HEK293 (cell line): Measurements from ENCODE around the gene ATP8A2.

Experiments
- CTCF ChIA-PET: fragments of 350-600 bp; formaldehyde crosslinking; extraction: SDS; loops from one replicate; lab custom pipeline; 2021; ENCODE audit warnings: antibody characterized with exemption; lab: Yijun Ruan, JAX
- POLR2A ChIA-PET: fragments of 300-600 bp; formaldehyde crosslinking; extraction: SDS; loops from one replicate; lab custom pipeline; 2020; ENCODE audit warnings: antibody characterized with exemption, inconsistent platforms; lab: Yijun Ruan, JAX
- H3K27ac ChIP-seq: fragments of 200-500 bp; sonication (Bioruptor generic); 2 replicates; pipeline ENCODE4 v1.5.1; 2014; ENCODE audit warnings: low read depth, low read length, control low read depth, inconsistent platforms; ENCODE audit errors: extremely low read depth
- H3K36me3 ChIP-seq, 2 experiments: fragments of 200-500 bp in 1 of 2; sonication (Bioruptor generic) in 1 of 2; 1 replicate in 1 of 2; 2 replicates in 1 of 2; pipeline ENCODE4 v1.5.1; 2014 to 2017; ENCODE audit warnings: inconsistent platforms in 2 of 2, low read length in 2 of 2; ENCODE audit not compliant: control insufficient read depth in 2 of 2, insufficient read depth in 1 of 2
- H3K4me1 ChIP-seq: fragments of 200-500 bp; sonication (Bioruptor generic); 2 replicates; pipeline ENCODE4 v1.5.1; 2014; ENCODE audit warnings: mild to moderate bottlenecking, low read length, inconsistent platforms; ENCODE audit not compliant: control insufficient read depth, insufficient read depth
- H3K4me3 ChIP-seq: 2 replicates; pipeline ENCODE4 v1.5.1; 2011; ENCODE audit warnings: low read depth, mild to moderate bottlenecking, control low read depth, low read length, moderate library complexity
- H3K9me3 ChIP-seq: fragments of 200-500 bp; sonication (Bioruptor generic); 2 replicates; pipeline ENCODE4 v1.5.1; 2014; ENCODE audit warnings: low read depth, low read length, inconsistent platforms; ENCODE audit not compliant: control insufficient read depth, insufficient read depth
- GLIS1 ChIP-seq: fragments of 450-650 bp; formaldehyde crosslinking; IDR thresholded peaks from 2 replicates; pipeline ENCODE4 v1.5.1; 2016; ENCODE audit warnings: missing biosample characterization, missing genetic modification characterization
- HOXA7 ChIP-seq: sonication (generic); formaldehyde crosslinking; IDR thresholded peaks from 2 replicates; pipeline ENCODE4 v1.8.1; 2022; ENCODE audit warnings: missing genetic modification reagents, borderline replicate concordance
- IKZF3 ChIP-seq: fragments of 450-650 bp; IDR thresholded peaks from 2 replicates; pipeline ENCODE4 v1.5.0; 2018; ENCODE audit warnings: missing biosample characterization, mild to moderate bottlenecking, missing genetic modification characterization, moderate library complexity
- KLF1 ChIP-seq: fragments of 450-650 bp; formaldehyde crosslinking; IDR thresholded peaks from 2 replicates; pipeline ENCODE4 v1.5.1; 2016; ENCODE audit warnings: missing biosample characterization, missing genetic modification characterization
- MYNN ChIP-seq: fragments of 450-650 bp; formaldehyde crosslinking; IDR thresholded peaks from 2 replicates; pipeline ENCODE4 v1.5.1; 2016; ENCODE audit warnings: missing biosample characterization, missing genetic modification characterization, borderline replicate concordance
- SP7 ChIP-seq: fragments of 450-650 bp; formaldehyde crosslinking; IDR thresholded peaks from 2 replicates; pipeline ENCODE4 v1.5.1; 2016; ENCODE audit warnings: missing biosample characterization, missing genetic modification characterization
- TCF7L2 ChIP-seq: IDR thresholded peaks from 2 replicates; pipeline ENCODE4 v1.6.1; 2011; ENCODE audit warnings: low read depth, mild to moderate bottlenecking, inconsistent platforms, low read length, moderate library complexity, borderline replicate concordance
- WT1 ChIP-seq: fragments of 450-650 bp; formaldehyde crosslinking; IDR thresholded peaks from 2 replicates; pipeline ENCODE4 v1.5.1; 2016; ENCODE audit warnings: missing biosample characterization, missing genetic modification characterization
- ZBTB17 ChIP-seq: fragments of 450-650 bp; formaldehyde crosslinking; IDR thresholded peaks from 2 replicates; pipeline ENCODE4 v1.5.1; 2016; ENCODE audit warnings: missing biosample characterization, missing genetic modification characterization
- ZBTB20 ChIP-seq: fragments of 450-650 bp; formaldehyde crosslinking; IDR thresholded peaks from 2 replicates; pipeline ENCODE4 v1.5.1; 2016; ENCODE audit warnings: missing biosample characterization, missing genetic modification characterization
- ZEB2 ChIP-seq: fragments of 450-650 bp; formaldehyde crosslinking; IDR thresholded peaks from 2 replicates; pipeline ENCODE4 v1.5.1; 2016; ENCODE audit warnings: missing biosample characterization, missing genetic modification characterization
- ZNF132 ChIP-seq: fragments of 450-650 bp; formaldehyde crosslinking; IDR thresholded peaks from 2 replicates; pipeline ENCODE4 v1.5.1; 2017; ENCODE audit warnings: missing biosample characterization, missing genetic modification characterization, borderline replicate concordance
- ZNF155 ChIP-seq: fragments of 450-650 bp; formaldehyde crosslinking; IDR thresholded peaks from 2 replicates; pipeline ENCODE4 v1.5.1; 2016; ENCODE audit warnings: missing biosample characterization, missing genetic modification characterization
- ZNF157 ChIP-seq: fragments of 450-650 bp; formaldehyde crosslinking; IDR thresholded peaks from 2 replicates; pipeline ENCODE4 v1.5.1; 2016; ENCODE audit warnings: missing biosample characterization, missing genetic modification characterization
- ZNF174 ChIP-seq: fragments of 450-650 bp; formaldehyde crosslinking; IDR thresholded peaks from 2 replicates; pipeline ENCODE4 v1.5.0; 2017; ENCODE audit warnings: missing biosample characterization, mild to moderate bottlenecking, missing genetic modification characterization
- ZNF530 ChIP-seq: fragments of 450-650 bp; formaldehyde crosslinking; IDR thresholded peaks from 2 replicates; pipeline ENCODE4 v1.5.1; 2016; ENCODE audit warnings: low read depth, missing biosample characterization, missing genetic modification characterization
- ZNF623 ChIP-seq: fragments of 450-650 bp; formaldehyde crosslinking; IDR thresholded peaks from 2 replicates; pipeline ENCODE4 v1.5.1; 2016; ENCODE audit warnings: missing biosample characterization, missing genetic modification characterization
- ZNF624 ChIP-seq: fragments of 450-650 bp; formaldehyde crosslinking; IDR thresholded peaks from 2 replicates; pipeline ENCODE4 v1.5.1; 2017; ENCODE audit warnings: missing biosample characterization, missing genetic modification characterization
- ZNF670 ChIP-seq: fragments of 450-650 bp; formaldehyde crosslinking; IDR thresholded peaks from 2 replicates; pipeline ENCODE4 v1.5.1; 2016; ENCODE audit warnings: missing biosample characterization, missing genetic modification characterization, low read depth
- ZNF843 ChIP-seq: fragments of 450-650 bp; formaldehyde crosslinking; IDR thresholded peaks from 2 replicates; pipeline ENCODE4 v1.5.1; 2016; ENCODE audit warnings: missing biosample characterization, missing genetic modification characterization
- TF ChIP-seq, protein P1 (sequence below): fragments of 450-650 bp; formaldehyde crosslinking; IDR thresholded peaks from 2 replicates; pipeline ENCODE4 v1.5.1; 2016; ENCODE audit warnings: missing biosample characterization, missing genetic modification characterization
- TF ChIP-seq, protein P2 (sequence below): fragments of 450-650 bp; formaldehyde crosslinking; optimal IDR thresholded peaks from 2 replicates; pipeline ENCODE3; 2016; ENCODE audit warnings: missing biosample characterization, mild to moderate bottlenecking, missing genetic modification characterization
- TF ChIP-seq, protein P3 (sequence below): fragments of 450-650 bp; formaldehyde crosslinking; IDR thresholded peaks from 2 replicates; pipeline ENCODE4 v1.5.1; 2016; ENCODE audit warnings: missing biosample characterization, missing genetic modification characterization
- TF ChIP-seq, protein P4 (sequence below): IDR thresholded peaks from 2 replicates; pipeline ENCODE4 v1.6.1; 2011; ENCODE audit warnings: mild to moderate bottlenecking, low read depth, low read length, borderline replicate concordance
- TF ChIP-seq, protein P5 (sequence below): fragments of 450-650 bp; formaldehyde crosslinking; IDR thresholded peaks from 2 replicates; pipeline ENCODE4 v1.5.1; 2017; ENCODE audit warnings: missing biosample characterization, missing genetic modification characterization

ATP8A2 gene

DNA sequence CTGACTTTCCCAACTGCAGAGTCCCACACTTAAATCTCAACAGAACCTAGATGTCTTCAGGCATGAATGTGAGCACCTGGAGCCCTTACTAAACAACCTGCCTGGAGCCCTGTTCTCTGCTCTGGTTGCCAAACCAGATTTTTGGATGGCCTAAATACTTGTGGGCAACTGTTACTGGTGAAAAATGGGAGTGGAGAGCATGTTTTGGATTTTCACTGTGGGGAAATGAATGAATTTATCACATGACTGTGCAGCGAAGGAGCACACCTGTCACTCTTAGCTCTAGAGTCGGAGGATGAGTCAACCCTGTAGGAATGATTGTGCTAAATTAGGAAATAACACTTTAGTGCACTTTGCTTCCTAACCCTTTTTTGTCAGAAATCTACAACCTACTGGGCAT is 649.7 kb downstream of the ATP8A2 start (continued):
- TF ChIP-seq, protein P1, sequence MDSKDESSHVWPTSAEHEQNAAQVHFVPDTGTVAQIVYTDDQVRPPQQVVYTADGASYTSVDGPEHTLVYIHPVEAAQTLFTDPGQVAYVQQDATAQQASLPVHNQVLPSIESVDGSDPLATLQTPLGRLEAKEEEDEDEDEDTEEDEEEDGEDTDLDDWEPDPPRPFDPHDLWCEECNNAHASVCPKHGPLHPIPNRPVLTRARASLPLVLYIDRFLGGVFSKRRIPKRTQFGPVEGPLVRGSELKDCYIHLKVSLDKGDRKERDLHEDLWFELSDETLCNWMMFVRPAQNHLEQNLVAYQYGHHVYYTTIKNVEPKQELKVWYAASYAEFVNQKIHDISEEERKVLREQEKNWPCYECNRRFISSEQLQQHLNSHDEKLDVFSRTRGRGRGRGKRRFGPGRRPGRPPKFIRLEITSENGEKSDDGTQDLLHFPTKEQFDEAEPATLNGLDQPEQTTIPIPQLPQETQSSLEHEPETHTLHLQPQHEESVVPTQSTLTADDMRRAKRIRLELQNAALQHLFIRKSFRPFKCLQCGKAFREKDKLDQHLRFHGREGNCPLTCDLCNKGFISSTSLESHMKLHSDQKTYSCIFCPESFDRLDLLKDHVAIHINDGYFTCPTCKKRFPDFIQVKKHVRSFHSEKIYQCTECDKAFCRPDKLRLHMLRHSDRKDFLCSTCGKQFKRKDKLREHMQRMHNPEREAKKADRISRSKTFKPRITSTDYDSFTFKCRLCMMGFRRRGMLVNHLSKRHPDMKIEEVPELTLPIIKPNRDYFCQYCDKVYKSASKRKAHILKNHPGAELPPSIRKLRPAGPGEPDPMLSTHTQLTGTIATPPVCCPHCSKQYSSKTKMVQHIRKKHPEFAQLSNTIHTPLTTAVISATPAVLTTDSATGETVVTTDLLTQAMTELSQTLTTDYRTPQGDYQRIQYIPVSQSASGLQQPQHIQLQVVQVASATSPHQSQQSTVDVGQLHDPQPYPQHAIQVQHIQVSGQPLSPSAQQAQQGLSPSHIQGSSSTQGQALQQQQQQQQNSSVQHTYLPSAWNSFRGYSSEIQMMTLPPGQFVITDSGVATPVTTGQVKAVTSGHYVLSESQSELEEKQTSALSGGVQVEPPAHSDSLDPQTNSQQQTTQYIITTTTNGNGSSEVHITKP (tag by site-specific recombination): no peak

DNA sequence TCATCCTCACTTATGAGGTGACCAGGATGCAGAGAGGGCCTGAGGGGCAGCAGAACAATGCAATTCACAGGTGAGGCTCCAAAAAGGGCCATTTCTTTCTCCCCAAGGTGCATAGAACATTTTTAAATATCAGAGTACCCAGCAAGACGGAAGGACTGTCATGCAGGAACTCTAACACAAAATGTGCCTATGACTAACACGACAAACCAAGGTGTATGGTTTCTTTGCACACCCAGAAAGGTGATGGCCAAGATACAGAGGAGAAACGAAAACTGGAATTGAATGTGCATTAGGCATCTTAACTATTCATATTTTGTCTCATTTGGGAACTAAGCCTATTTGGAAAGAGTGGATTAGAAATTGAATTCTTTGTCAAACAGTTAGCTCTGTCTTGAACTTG is 650.2 kb downstream of the ATP8A2 start:
- ChIA-PET CTCF (interaction anchor here (1.5 kb wide), 1 partner anchor 15 kb away, joined by 4 read pairs; no protein-coding TSS in a partner anchor), POLR2A (no interaction called here)
- no peak overlapping the region for H3K27ac ChIP-seq
- TF ChIP-seq ZNF174 (tag by site-specific recombination): no peak
- TF ChIP-seq MYNN (tag by site-specific recombination): no peak
- TF ChIP-seq ZNF132: no peak
- TF ChIP-seq ZBTB17 (tag by site-specific recombination): no peak
- TF ChIP-seq, protein P2, sequence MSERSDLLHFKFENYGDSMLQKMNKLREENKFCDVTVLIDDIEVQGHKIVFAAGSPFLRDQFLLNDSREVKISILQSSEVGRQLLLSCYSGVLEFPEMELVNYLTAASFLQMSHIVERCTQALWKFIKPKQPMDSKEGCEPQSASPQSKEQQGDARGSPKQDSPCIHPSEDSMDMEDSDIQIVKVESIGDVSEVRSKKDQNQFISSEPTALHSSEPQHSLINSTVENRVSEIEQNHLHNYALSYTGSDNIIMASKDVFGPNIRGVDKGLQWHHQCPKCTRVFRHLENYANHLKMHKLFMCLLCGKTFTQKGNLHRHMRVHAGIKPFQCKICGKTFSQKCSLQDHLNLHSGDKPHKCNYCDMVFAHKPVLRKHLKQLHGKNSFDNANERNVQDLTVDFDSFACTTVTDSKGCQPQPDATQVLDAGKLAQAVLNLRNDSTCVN (tag by site-specific recombination): no peak
- TF ChIP-seq HOXA7: no peak
- TF ChIP-seq ZNF157: no peak
- no peak overlapping the region for H3K4me3 ChIP-seq
- no peaks in the 10 kb centered on the region for H3K9me3 ChIP-seq
- peaks cover 11% of the 10 kb centered on the region for H3K4me1 ChIP-seq
- no peaks in the 10 kb centered on the region for H3K36me3 ChIP-seq

DNA sequence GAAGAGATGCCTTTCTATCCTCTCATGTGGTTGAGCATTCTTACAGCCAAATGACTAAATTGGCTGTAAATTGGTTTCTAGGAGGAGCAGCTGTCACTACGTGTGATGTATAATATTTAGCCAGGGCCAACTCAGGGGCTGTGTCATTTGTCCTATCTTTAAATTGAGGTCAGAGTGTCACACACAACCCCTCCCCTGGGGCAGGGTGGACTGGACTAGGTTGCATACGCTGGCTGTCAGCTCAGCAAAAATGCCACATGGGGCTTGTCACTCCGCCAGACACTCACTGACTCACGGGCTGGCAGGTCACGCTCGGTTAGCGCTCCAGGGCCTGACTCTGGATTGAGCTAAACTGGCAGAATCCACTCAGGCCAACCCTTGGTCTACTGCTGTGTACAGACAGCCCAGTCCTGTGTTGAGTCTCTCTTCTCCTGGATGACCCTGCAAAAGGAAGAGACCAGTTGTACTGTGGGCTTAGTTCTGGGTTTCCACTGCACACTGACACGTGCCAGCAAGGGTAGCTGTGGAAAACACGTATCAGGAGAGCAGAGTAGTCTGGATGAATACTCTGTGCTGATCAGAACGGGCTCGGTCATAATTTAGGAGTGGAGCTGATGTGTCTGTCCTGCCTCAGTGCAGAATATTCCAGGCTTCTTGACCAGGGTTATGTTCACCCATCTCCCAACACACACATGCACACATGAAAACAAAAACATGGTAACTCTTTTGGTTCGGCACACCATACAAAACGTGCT is 650.9 kb downstream of the ATP8A2 start:
- POLR2A ChIA-PET: interaction anchor here (0.6 to 1.3 kb wide), 2 partner anchors 27 to 29 kb away, joined by 3 to 5 read pairs; partner anchors contain the start of gene SHISA2
- TF ChIP-seq TCF7L2: peak; percentile 58; the same call in 1 of the 2 replicates
- peak; percentile 54; the same call in 1 of the 2 replicates for TF ChIP-seq ZEB2
- TF ChIP-seq ZNF530 (tag by site-specific recombination): no peak
- TF ChIP-seq WT1 (tag by site-specific recombination): no peak
- TF ChIP-seq, protein P3, sequence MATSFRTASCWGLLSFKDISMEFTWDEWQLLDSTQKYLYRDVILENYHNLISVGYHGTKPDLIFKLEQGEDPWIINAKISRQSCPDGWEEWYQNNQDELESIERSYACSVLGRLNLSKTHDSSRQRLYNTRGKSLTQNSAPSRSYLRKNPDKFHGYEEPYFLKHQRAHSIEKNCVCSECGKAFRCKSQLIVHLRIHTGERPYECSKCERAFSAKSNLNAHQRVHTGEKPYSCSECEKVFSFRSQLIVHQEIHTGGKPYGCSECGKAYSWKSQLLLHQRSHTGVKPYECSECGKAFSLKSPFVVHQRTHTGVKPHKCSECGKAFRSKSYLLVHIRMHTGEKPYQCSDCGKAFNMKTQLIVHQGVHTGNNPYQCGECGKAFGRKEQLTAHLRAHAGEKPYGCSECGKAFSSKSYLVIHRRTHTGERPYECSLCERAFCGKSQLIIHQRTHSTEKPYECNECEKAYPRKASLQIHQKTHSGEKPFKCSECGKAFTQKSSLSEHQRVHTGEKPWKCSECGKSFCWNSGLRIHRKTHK (tag by site-specific recombination): no peak
- TF ChIP-seq ZNF624 (tag by site-specific recombination): no peak
- 0 out of 2 replicates have a peak, but pooled peaks have one; percentile 27 for TF ChIP-seq ZBTB20 (tag by site-specific recombination)
- no peak for TF ChIP-seq ZNF670
- TF ChIP-seq, protein P4, sequence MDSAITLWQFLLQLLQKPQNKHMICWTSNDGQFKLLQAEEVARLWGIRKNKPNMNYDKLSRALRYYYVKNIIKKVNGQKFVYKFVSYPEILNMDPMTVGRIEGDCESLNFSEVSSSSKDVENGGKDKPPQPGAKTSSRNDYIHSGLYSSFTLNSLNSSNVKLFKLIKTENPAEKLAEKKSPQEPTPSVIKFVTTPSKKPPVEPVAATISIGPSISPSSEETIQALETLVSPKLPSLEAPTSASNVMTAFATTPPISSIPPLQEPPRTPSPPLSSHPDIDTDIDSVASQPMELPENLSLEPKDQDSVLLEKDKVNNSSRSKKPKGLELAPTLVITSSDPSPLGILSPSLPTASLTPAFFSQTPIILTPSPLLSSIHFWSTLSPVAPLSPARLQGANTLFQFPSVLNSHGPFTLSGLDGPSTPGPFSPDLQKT: no peak
- TF ChIP-seq KLF1 (tag by site-specific recombination): no peak
- TF ChIP-seq ZNF623 (tag by site-specific recombination): no peak
- TF ChIP-seq ZBTB17 (tag by site-specific recombination): peak; percentile 55
- TF ChIP-seq IKZF3 (tag by site-specific recombination): no peak
- no peak for TF ChIP-seq ZNF155 (tag by site-specific recombination)
- peak; percentile 48; the same call in 1 of the 2 replicates for TF ChIP-seq SP7 (tag by site-specific recombination)
- TF ChIP-seq GLIS1 (tag by site-specific recombination): peak; percentile 95
- TF ChIP-seq, protein P5, sequence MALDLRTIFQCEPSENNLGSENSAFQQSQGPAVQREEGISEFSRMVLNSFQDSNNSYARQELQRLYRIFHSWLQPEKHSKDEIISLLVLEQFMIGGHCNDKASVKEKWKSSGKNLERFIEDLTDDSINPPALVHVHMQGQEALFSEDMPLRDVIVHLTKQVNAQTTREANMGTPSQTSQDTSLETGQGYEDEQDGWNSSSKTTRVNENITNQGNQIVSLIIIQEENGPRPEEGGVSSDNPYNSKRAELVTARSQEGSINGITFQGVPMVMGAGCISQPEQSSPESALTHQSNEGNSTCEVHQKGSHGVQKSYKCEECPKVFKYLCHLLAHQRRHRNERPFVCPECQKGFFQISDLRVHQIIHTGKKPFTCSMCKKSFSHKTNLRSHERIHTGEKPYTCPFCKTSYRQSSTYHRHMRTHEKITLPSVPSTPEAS: no peak
- 0 out of 2 replicates have a peak, but pooled peaks have one; percentile 39 for TF ChIP-seq ZNF843 (tag by site-specific recombination)

More for the DNA sequence above, 650.9 kb downstream of the ATP8A2 start:
- no peaks in the 10 kb centered on the region for H3K9me3 ChIP-seq
- no peaks in the 10 kb centered on the region for H3K36me3 ChIP-seq
- no peak overlapping the region for H3K4me3 ChIP-seq
- CTCF ChIA-PET: interaction anchor here (1.5 kb wide), 1 partner anchor 15 kb away, joined by 4 read pairs; no protein-coding TSS in a partner anchor
- peaks cover 11% of the 10 kb centered on the region for H3K4me1 ChIP-seq
- H3K27ac ChIP-seq: peak overlapping the region; percentile 19; the same call in 1 of the 2 replicates
